Lower lobe of right lung (tissue), 2 donors: ENCODE results near the gene COPS7B. TPM values are rescaled to one million over a fixed set of nuclear protein-coding genes. Genes with fewer than 3 reads are reported as not detected.
A peak's percentile ranks its signal among the peaks of the same experiment; 100 is the strongest.
"Not testable (repeated sequence)": the region's sequence is repeated elsewhere in the genome, so short reads cannot be mapped to it uniquely, and the experiment has no call there.

Source experiments
- ATAC-seq, 2 donors: fragments of 200-7000 bp; cut with Tn5 transposase; one replicate each; pipeline ENCODE4 v1.9.1; 2020 to 2022; ENCODE audit warnings: mild to moderate bottlenecking in 2 of 2, moderate library complexity in 2 of 2
- DNase-seq: peaks from one replicate; pipeline ENCODE4 v3.0.0-alpha.2; 2020
- H3K27ac ChIP-seq: fragments of 200-600 bp; one replicate; pipeline ENCODE4 v1.8.0; 2022
- H3K27me3 ChIP-seq: fragments of 200-600 bp; one replicate; pipeline ENCODE4 v1.8.0; 2022; ENCODE audit warnings: low read depth
- H3K36me3 ChIP-seq: fragments of 200-600 bp; one replicate; pipeline ENCODE4 v1.8.0; 2022; ENCODE audit warnings: mild to moderate bottlenecking
- H3K4me1 ChIP-seq: fragments of 200-600 bp; one replicate; pipeline ENCODE4 v1.8.0; 2022
- H3K4me3 ChIP-seq: fragments of 200-600 bp; one replicate; pipeline ENCODE4 v1.8.0; 2022; ENCODE audit warnings: mild to moderate bottlenecking
- H3K9me3 ChIP-seq: fragments of 200-600 bp; one replicate; pipeline ENCODE4 v1.8.0; 2022
- CTCF ChIP-seq: fragments of 200-600 bp; IDR thresholded peaks from one replicate; pipeline ENCODE4 v1.8.0; 2022; ENCODE audit warnings: antibody characterized with exemption, mild to moderate bottlenecking
- intact Hi-C: fragments of 100-400 bp; cut with DNase I; formaldehyde crosslinking; loops from one replicate; pipeline ENCODE4 v1.11.0; 2022
- long read RNA-seq: library from polyadenylated mRNA; unstranded; transcript quantifications from one replicate; pipeline ENCODE4 v2.0.0, GENCODE V29; 2021
- total RNA-seq: library from RNA; stranded (reverse); fragmentation: NEBNext Ultra II Directional; extraction: Animal tissue kit (Norgen Biotek cat#: 25700); gene quantifications from one replicate; pipeline ENCODE4 v1.2.1, GENCODE V29; 2021
- donor health status: DM: no; HTN: yes; CAD: no; lungs with severe emphysema.

The COPS7B gene
- total RNA-seq = 31.2 TPM
- long read RNA-seq, transcript COPS7B-201 (7 exons, 2,544 nt) = major isoform, 38 of 53 reads
- long read RNA-seq, transcript COPS7B-207 (7 exons, 1,103 nt) = minor isoform, 6 of 53 reads
- long read RNA-seq, partial matches to known transcripts = 1 of 53 reads
- long read RNA-seq, other reads (novel, unspliced or antisense) = 7 of 53 reads

GRCh38 chr2:231786177-231786916 lies at the start of gene COPS7B:
COPS7B (plus strand) TSS chr2:231786445; CDS start chr2:231788571, 2,126 bp downstream.
- intact Hi-C loops = no loop called here
- no peak for TF ChIP-seq CTCF
- peaks cover 48% of the 10 kb centered on the region for H3K4me1 ChIP-seq

GRCh38 chr2:231737761-231738160 lies 48.5 kb upstream of the COPS7B start:
- intact Hi-C loops = no loop called here
- no peaks in the 10 kb centered on the region for H3K27me3 ChIP-seq
- peaks cover 27% of the 10 kb centered on the region for H3K36me3 ChIP-seq
- ATAC-seq = no peak
- DNase-seq = no peak
- H3K9me3 ChIP-seq = no peaks in the 10 kb centered on the region
- H3K27ac ChIP-seq = no peak overlapping the region
- TF ChIP-seq CTCF = no peak
- H3K4me3 ChIP-seq = no peak overlapping the region
- no peaks in the 10 kb centered on the region for H3K4me1 ChIP-seq

More at GRCh38 chr2:231786177-231786916, at the start of gene COPS7B:
- DNase-seq (peak; percentile 90), ATAC-seq (peak; percentile 82 to 86)
- Histone ChIP-seq H3K36me3 (peaks cover 29% of the 10 kb centered on the region), H3K27me3 (no peaks in the 10 kb centered on the region), H3K4me3 (peak within 1 kb of the TSS; percentile 97), H3K9me3 (no peaks in the 10 kb centered on the region), H3K27ac (peak within 1 kb of the TSS; percentile 73)

DNA sequence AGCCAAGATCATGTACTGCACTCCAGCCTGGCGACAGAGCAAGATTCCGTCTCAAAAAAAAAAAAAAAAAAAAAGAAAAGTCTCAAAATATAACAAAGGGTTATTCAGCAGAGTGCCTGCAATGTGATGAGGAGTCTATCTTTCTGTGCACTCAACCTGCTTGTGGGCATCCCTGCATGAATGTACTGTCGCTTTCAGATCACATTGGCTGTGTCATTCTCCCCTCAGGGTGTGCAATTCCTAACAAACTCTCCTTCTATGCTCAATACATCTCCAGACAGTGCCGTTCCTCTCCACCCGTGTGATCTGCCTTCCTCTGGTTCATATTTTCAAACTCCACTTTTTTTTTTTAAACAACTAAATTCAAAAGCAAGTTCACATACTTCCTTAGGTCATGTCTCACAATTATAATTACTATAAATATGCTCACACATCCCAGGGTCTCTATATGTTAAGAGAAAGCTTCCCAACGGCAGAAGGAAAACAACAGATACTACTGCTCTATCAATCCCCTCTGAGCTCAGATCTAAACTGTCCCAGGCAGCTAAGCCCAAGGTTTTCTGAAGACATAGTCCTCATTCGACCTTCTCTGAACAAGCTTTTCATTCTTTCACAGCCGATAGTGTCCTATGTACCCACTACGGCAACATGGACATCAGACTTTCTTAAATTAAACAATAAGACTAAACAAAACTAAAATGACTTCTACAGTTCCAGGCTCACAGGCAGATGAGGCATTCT lies 42.7 kb upstream of the COPS7B start:
- H3K4me3 ChIP-seq = no peak overlapping the region
- H3K27me3 ChIP-seq = no peaks in the 10 kb centered on the region
- no peak for TF ChIP-seq CTCF
- H3K9me3 ChIP-seq = no peaks in the 10 kb centered on the region
- H3K4me1 ChIP-seq = no peaks in the 10 kb centered on the region
- intact Hi-C loops = no loop called here
- no peak for DNase-seq
- H3K27ac ChIP-seq = no peak overlapping the region
- no peaks in the 10 kb centered on the region for H3K36me3 ChIP-seq
- ATAC-seq = no peak

- Histone ChIP-seq H3K4me3 (no peak overlapping the region), H3K9me3 (no peaks in the 10 kb centered on the region), H3K4me1 (no peaks in the 10 kb centered on the region), H3K36me3 (no peaks in the 10 kb centered on the region), H3K27ac (no peak overlapping the region), H3K27me3 (no peaks in the 10 kb centered on the region)
- intact Hi-C loops = no loop called here
- DNase-seq = no peak
- no peak for TF ChIP-seq CTCF
- no peak for ATAC-seq
Measured at GRCh38 chr2:231745303-231746038, 40.8 kb upstream of the COPS7B start.

DNA sequence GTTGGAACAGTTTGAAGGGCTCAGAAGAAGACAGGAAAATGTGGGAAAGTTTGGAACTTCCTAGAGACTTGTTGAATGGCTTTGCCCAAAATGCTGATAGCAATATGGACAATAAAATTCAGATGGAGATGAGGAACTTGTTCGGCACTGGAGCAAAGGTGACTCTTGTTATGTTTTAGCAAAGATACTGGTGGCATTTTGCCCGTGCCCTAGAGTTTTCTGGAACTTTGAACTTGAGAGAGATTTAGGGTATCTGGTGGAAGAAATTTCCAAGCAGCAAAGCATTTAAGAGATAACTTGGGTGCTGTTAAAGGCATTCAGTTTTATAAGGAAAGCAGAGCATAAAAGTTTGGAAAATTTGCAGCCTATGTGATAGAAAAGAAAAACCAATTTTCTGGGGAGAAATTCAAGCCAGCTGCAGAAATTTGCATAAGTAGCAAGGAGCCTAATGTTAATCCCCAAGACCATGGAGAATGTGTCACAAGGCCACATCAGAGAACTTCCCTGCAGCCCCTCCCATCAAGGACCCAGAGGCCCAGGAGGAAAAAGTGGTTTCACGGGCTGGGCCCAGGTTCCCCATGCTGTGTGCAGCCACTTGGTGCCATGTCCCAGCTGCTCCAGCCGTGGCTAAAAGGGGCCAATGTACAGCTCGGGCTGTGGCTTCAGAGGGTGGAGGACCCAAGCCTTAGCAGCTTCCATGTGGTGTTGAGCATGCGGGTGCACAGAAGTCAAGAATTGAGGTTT lies 37.9 kb upstream of the COPS7B start:
- intact Hi-C loops, H3K4me1 ChIP-seq, H3K9me3 ChIP-seq, DNase-seq, H3K36me3 ChIP-seq, H3K27me3 ChIP-seq, ATAC-seq, H3K27ac ChIP-seq, H3K4me3 ChIP-seq: not testable (repeated sequence)

DNA sequence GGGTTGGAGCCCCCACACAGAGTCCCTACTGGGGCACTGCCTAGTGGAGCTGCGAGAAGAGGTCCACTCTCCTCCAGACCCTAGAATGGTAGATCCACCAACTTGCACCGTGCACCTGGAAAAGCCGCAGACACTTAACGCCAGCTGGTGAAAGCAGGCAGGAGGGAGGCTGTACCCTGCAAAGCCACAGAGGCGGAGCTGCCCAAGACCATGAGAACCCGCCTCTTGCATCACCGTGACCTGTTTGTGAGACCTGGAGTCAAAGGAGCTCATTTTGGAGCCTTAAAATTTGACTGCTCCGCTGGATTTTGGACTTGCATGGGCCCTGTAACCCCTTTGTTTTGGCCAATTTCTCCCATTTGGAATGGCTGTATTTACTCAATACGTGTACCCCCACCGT lies 37.2 kb upstream of the COPS7B start:
- H3K9me3 ChIP-seq, ATAC-seq, H3K4me3 ChIP-seq, intact Hi-C loops, H3K27ac ChIP-seq, H3K27me3 ChIP-seq, DNase-seq, H3K36me3 ChIP-seq, H3K4me1 ChIP-seq: not testable (repeated sequence)
